Retinal pigment epithelial cell (primary cell): ENCODE data around the gene CSH2.
"Not testable (repeated sequence)": the region's sequence is repeated elsewhere in the genome, so short reads cannot be mapped to it uniquely, and the experiment has no call there.

Experiments
- DNase-seq: peaks from one replicate; pipeline ENCODE4 v3.0.0-alpha.2; 2010; ENCODE audit warnings: low read depth
- H3K4me3 ChIP-seq: 2 replicates; pipeline ENCODE4 v1.5.1; 2011; ENCODE audit warnings: mild to moderate bottlenecking, low read length, control low read depth, moderate library complexity
- TF ChIP-seq, protein P1 (sequence below): conservative IDR thresholded peaks from 2 replicates; pipeline ENCODE4 v1.5.1; 2011; ENCODE audit warnings: low read depth, low read length, control low read depth, inconsistent platforms

The CSH2 gene

DNA sequence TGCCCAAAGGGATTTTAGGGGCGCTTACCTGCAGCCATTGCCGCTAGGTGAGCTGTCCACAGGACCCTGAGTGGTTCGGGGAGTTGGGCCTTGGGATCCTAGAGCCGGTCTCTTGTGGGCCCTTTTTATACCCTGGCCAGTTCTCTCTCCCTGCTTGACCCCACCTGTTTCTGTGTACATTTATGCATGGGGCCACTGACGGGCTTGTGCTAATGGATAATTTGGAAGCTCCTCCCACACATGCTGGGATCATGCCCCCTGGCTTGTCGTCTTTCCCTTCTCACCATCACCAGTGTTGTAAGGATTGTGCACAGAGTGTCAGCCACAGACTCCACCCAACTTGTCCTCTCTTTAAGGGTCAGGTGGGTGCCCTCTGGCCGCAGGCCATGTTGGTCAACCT lies at the start of gene CSH2:
CSH2 (minus strand) TSS at position 101 of the 400 bp plus-strand sequence; CDS start at position 38, 63 bp downstream.
- not testable (repeated sequence) for DNase-seq, H3K4me3 ChIP-seq

DNA sequence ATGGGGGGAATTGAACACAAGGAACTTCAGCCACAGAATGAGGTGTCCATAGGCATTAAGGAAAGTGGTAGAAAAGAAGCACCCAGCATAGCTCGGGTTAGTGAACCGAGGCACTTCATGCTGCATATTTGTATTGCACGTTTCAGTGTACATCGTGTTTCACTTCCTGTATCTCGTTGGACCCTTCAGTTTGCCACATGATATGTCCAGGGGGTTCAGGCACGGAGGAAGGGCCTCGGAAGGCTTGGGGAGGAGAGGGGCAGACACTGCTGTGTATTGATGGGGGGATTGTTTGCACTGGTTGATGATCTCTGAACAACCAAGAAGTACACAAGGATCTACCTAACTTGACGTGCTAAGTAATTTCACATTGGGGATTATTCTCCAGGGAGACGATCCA lies 48.9 kb upstream of the CSH2 start:
- not testable (repeated sequence) for DNase-seq, H3K4me3 ChIP-seq

DNA sequence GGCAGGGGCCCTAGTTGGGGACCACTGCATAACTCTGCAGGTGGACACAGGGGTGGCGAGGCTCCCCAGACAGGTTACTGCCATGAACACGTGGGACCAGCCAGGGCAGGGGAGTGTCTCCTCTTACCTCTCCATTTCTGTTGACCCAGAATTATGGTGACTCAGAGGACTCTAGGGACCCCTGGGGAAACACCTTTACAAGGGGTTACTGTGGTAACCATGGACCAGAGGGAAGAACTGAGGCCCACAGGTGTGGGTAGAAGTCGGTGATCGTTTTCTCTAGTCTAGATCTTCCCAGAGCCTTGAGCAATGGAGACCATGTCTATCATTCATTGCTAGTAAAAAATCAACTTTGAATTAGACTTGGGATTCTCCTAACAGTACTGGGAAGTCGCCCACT lies 47.3 kb upstream of the CSH2 start:
- not testable (repeated sequence) for DNase-seq, H3K4me3 ChIP-seq

DNA sequence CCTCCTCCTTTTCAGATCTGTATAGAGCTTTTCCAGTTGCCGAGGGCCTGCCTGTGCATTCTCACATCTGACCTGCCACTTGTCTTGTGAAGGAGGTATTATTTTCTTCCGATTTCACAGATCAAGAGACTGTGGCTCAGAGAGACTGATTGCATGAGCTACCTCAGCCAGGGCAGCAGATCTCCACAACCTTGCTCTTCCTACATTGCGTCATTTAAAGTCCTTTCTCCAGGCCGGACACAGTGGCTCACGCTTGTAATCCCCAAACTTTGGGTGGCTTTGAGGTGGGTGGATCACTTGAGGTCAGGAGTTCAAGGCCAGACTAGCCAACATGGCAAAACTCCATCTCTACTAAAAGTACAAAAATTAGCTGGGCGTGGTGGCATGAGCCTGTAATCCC lies 46.6 kb upstream of the CSH2 start:
- not testable (repeated sequence) for H3K4me3 ChIP-seq, DNase-seq

DNA sequence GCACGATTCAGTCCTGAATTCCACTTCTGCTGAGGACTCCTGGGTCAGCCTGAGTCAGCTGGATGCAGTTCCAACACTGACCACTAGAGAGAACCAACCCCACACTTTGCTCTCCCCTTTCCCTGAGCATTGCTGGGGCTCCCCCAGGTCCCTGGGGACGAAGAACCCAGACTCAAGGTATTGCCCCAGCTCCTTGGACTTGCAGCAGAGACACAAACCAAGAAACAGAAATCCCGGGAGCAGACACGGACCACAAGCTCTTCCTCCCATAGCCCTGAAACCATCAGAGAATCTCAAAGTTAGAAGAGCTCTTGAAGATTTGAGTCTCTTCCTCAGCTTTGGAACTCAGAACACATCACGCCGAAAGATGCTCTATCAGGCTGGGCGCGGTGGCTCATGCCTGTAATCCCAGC lies 45.8 kb upstream of the CSH2 start:
- no peak overlapping the region for H3K4me3 ChIP-seq
- DNase-seq = no peak
- TF ChIP-seq, protein P1, sequence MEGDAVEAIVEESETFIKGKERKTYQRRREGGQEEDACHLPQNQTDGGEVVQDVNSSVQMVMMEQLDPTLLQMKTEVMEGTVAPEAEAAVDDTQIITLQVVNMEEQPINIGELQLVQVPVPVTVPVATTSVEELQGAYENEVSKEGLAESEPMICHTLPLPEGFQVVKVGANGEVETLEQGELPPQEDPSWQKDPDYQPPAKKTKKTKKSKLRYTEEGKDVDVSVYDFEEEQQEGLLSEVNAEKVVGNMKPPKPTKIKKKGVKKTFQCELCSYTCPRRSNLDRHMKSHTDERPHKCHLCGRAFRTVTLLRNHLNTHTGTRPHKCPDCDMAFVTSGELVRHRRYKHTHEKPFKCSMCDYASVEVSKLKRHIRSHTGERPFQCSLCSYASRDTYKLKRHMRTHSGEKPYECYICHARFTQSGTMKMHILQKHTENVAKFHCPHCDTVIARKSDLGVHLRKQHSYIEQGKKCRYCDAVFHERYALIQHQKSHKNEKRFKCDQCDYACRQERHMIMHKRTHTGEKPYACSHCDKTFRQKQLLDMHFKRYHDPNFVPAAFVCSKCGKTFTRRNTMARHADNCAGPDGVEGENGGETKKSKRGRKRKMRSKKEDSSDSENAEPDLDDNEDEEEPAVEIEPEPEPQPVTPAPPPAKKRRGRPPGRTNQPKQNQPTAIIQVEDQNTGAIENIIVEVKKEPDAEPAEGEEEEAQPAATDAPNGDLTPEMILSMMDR = peak; percentile 94

DNA sequence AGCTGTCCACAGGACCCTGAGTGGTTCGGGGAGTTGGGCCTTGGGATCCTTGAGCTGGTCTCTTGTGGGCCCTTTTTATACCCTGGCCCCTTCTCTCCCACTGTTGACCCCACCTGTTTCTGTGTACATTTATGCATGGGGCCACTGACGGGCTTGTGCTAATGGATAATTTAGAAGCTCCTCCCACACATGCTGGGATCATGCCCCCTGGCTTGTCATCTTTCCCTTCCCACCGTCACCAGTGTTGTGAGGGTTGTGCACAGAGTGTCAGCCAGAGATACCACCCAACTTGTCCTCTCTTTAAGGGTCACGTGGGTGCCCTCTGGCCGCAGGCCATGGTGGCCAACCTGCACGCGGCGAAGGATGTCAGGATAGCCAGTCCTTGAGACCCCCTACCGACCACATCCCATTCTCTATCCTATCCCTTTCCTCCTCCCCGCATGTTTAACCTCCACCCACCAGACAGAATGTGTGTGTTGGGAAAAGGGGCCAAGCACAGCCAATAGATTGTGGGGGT lies 45.4 kb upstream of the CSH2 start, which contains the start of gene GH1:
GH1 (minus strand) TSS at position 51 of the 517 bp plus-strand sequence. CDS start 63 bp downstream, outside the sequence.
- H3K4me3 ChIP-seq, DNase-seq: not testable (repeated sequence)

DNA sequence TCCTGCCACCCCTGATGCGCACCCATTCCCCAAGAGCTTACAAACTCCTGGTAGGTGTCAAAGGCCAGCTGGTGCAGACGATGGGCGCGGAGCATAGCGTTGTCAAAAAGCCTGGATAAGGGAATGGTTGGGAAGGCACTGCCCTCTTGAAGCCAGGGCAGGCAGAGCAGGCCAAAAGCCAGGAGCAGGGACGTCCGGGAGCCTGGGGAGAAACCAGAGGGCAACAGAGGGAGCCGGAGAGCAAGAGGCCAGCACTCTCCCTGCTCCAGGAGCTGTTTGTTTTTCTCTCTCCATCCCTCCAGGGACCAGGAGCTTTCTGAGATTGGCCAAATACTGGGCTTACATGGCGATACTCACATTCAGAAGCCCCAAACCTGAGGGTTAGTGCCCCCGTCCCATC lies 44.8 kb upstream of the CSH2 start:
- DNase-seq = no peak
- TF ChIP-seq, protein P1 = peak; percentile 7

DNA sequence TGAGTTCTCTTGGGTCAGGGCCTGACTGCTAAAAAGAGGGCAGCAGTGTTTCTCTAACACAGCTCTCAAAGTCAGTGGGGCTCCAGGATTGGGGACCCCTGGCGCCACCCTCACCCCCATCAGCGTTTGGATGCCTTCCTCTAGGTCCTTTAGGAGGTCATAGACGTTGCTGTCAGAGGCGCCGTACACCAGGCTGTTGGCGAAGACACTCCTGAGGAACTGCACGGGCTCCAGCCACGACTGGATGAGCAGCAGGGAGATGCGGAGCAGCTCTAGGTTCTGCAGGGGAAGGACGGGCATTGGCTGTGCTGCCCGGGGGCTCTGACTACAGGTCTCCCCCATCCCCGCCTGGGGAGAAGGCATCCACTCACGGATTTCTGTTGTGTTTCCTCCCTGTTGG lies 44.2 kb upstream of the CSH2 start:
- DNase-seq = no peak
- no peak overlapping the region for H3K4me3 ChIP-seq
- TF ChIP-seq, protein P1 = no peak

More for the DNA sequence above, 44.8 kb upstream of the CSH2 start:
- no peak overlapping the region for H3K4me3 ChIP-seq

DNA sequence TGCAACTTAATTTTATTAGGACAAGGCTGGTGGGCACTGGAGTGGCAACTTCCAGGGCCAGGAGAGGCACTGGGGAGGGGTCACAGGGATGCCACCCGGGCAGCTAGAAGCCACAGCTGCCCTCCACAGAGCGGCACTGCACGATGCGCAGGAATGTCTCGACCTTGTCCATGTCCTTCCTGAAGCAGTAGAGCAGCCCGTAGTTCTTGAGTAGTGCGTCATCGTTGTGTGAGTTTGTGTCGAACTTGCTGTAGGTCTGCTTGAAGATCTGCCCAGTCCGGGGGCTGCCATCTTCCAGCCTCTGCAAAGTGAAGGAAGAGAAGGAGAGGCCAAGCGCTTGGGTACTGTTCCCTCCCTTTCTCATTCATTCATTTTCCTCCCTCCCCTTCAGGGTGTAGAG lies 43.7 kb upstream of the CSH2 start:
- not testable (repeated sequence) for H3K4me3 ChIP-seq, DNase-seq

DNA sequence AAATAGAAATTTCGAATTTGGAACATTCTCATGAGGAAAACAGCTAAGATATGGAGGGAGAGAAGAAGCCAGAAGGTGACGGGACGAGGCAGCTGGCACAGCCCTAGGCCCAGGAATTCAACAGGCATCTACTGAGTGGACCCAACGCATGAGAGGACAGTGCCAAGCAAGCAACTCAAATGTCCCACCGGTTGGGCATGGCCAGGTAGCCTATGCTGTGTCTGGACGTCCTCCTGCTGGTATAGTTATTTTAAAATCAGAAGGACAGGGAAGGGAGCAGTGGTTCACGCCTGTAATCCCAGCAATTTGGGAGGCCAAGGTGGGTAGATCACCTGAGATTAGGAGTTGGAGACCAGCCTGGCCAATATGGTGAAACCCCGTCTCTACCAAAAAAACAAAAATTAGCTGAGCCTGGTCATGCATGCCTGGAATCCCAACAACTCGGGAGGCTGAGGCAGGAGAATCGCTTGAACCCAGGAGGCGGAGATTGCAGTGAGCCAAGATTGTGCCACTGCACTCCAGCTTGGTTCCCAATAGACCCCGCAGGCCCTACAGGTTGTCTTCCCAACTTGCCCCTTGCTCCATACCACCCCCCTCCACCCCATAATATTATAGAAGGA lies 43.2 kb upstream of the CSH2 start:
- TF ChIP-seq, protein P1 = no peak
- DNase-seq = no peak
- no peak overlapping the region for H3K4me3 ChIP-seq

DNA sequence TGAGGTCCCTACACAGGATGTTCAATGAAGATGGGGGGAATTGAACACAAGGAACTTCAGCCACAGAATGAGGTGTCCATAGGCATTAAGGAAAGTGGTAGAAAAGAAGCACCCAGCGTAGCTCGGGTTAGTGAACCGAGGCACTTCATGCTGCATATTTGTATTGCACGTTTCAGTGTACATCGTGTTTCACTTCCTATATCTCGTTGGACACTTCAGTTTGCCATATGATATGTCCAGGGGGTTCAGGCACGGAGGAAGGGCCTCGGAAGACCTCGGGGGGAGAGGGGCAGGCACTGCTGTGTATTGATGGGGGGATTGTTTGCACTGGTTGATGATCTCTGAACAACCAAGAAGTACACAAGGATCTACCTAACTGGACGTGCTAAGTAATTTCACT lies 42.3 kb upstream of the CSH2 start:
- not testable (repeated sequence) for H3K4me3 ChIP-seq, DNase-seq
